ENCODE results near the gene SLC32A1. TPM values are rescaled to one million over a fixed set of nuclear protein-coding genes. Genes with fewer than 3 reads are reported as not detected.
A peak's percentile ranks its signal among the peaks of the same experiment; 100 is the strongest.

SLC32A1 gene
- total and polyA plus RNA-seq, 2 of the 13 experiments (the other 11 are each of a cell fraction or from before 2014, with no cell fraction given): not detected

DNA sequence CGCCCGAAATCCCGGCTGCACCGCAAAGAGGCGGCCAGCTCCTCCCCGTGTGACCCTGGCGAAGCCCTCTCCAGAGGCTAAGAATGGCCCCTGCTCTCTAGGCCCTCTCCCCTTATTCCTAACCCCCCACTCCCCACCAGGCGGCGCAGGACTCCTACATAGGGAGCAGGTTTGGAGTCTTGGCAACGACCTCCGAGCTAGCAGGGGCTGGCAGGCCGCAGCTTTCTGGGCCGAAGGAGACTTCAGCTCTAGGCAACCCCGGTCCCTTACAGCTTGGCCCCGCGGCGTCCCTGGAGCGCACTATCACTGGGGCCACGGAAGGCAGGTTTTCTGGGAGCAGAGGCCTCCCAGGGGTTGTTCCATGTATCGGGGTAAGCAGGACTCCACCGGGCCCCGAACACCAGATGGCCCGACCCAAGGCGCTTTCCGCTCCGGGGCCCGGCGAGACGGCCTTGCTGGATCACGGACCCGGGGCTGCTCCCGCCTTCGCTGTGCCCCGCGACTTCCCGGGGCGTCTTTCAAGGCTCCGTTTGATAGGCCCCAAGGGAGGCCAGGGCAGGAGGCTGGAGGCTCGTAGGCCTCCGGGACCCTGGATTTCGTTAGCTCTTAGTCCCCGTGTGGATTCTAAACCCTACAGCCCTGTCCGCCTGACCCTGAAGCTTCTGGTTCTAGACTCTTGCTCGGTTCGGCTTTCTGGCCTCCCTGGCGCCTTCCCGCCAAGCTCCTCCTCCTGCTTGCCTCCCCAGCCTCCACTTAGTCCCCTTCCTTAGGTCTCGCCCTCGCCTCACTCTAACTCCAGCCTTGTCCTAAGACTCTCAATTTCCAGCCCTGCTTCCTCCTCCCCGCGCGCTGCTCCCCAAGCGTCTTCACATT is 1.9 kb downstream of the SLC32A1 start (continued):
- TF ChIP-seq, protein P1, sequence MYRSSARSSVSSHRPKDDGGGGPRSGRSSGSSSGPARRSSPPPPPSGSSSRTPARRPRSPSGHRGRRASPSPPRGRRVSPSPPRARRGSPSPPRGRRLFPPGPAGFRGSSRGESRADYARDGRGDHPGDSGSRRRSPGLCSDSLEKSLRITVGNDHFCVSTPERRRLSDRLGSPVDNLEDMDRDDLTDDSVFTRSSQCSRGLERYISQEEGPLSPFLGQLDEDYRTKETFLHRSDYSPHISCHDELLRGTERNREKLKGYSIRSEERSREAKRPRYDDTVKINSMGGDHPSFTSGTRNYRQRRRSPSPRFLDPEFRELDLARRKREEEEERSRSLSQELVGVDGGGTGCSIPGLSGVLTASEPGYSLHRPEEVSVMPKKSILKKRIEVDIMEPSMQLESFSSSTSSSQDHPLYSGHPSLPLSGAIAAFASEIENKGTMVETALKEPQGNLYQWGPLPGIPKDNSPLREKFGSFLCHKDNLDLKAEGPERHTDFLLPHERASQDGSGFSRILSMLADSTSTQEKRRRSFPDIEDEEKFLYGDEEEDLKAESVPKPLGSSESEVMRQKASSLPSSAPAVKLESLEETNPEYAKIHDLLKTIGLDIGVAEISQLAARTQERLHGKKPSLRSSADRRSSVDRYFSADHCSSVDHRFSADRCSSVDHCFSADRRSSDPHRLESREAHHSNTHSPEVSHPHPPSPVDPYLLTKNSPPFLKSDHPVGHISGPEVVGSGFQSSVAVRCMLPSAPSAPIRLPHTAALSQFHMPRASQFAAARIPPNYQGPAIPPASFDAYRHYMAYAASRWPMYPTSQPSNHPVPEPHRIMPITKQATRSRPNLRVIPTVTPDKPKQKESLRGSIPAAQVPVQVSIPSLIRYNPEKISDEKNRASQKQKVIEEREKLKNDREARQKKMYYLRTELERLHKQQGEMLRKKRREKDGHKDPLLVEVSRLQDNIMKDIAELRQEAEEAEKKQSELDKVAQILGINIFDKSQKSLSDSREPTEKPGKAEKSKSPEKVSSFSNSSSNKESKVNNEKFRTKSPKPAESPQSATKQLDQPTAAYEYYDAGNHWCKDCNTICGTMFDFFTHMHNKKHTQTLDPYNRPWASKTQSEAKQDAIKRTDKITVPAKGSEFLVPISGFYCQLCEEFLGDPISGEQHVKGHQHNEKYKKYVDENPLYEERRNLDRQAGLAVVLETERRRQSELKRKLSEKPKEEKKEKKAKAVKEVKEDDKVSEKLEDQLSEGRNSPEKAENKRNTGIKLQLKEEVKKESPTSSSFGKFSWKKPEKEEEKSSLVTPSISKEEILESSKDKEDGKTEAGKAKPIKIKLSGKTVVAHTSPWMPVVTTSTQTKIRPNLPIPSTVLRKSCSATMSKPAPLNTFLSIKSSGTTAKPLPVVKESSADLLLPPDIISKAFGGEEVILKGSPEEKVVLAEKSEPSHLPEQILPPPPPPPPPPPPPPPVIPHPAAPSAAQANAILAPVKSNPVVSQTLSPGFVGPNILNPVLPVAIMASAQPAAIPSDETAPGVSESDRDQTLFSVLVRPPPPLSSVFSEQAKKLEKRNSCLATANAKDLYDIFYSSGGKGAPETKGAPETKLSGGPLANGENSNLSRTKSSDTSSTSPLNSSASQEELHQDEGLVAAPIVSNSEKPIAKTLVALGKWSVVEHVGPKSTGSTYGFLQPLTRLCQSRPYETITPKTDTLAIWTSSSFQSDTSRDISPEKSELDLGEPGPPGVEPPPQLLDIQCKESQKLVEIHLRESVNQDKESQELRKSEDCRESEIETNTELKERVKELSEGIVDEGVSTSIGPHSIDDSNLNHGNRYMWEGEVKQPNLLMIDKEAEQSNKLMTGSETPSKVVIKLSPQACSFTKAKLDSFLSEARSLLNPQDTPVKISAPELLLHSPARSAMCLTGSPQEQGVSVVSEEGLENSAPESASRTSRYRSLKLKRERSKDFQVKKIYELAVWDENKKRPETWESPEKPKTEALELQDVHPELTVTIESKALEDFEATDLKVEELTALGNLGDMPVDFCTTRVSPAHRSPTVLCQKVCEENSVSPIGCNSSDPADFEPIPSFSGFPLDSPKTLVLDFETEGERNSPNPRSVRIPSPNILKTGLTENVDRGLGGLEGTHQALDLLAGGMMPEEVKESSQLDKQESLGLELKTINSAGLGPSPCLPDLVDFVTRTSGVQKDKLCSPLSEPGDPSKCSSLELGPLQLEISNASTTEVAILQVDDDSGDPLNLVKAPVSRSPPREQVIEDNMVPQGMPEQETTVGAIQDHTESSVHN (CRISPR knock-in tag; IDR thresholded peaks at IDR 0.05): no peak
- TF ChIP-seq TEAD3 (CRISPR knock-in tag; optimal IDR thresholded peaks at IDR 0.05; ENCODE audit: borderline replicate concordance): peak; percentile 21
- TF ChIP-seq, protein P2, sequence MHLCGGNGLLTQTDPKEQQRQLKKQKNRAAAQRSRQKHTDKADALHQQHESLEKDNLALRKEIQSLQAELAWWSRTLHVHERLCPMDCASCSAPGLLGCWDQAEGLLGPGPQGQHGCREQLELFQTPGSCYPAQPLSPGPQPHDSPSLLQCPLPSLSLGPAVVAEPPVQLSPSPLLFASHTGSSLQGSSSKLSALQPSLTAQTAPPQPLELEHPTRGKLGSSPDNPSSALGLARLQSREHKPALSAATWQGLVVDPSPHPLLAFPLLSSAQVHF (CRISPR knock-in tag; IDR thresholded peaks at IDR 0.05): no peak
- TF ChIP-seq, protein P3, sequence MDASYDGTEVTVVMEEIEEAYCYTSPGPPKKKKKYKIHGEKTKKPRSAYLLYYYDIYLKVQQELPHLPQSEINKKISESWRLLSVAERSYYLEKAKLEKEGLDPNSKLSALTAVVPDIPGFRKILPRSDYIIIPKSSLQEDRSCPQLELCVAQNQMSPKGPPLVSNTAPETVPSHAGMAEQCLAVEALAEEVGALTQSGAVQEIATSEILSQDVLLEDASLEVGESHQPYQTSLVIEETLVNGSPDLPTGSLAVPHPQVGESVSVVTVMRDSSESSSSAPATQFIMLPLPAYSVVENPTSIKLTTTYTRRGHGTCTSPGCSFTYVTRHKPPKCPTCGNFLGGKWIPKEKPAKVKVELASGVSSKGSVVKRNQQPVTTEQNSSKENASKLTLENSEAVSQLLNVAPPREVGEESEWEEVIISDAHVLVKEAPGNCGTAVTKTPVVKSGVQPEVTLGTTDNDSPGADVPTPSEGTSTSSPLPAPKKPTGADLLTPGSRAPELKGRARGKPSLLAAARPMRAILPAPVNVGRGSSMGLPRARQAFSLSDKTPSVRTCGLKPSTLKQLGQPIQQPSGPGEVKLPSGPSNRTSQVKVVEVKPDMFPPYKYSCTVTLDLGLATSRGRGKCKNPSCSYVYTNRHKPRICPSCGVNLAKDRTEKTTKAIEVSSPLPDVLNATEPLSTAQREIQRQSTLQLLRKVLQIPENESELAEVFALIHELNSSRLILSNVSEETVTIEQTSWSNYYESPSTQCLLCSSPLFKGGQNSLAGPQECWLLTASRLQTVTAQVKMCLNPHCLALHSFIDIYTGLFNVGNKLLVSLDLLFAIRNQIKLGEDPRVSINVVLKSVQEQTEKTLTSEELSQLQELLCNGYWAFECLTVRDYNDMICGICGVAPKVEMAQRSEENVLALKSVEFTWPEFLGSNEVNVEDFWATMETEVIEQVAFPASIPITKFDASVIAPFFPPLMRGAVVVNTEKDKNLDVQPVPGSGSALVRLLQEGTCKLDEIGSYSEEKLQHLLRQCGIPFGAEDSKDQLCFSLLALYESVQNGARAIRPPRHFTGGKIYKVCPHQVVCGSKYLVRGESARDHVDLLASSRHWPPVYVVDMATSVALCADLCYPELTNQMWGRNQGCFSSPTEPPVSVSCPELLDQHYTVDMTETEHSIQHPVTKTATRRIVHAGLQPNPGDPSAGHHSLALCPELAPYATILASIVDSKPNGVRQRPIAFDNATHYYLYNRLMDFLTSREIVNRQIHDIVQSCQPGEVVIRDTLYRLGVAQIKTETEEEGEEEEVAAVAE (CRISPR knock-in tag; IDR thresholded peaks at IDR 0.05; ENCODE audit: borderline replicate concordance): no peak
- TF ChIP-seq, protein P4, sequence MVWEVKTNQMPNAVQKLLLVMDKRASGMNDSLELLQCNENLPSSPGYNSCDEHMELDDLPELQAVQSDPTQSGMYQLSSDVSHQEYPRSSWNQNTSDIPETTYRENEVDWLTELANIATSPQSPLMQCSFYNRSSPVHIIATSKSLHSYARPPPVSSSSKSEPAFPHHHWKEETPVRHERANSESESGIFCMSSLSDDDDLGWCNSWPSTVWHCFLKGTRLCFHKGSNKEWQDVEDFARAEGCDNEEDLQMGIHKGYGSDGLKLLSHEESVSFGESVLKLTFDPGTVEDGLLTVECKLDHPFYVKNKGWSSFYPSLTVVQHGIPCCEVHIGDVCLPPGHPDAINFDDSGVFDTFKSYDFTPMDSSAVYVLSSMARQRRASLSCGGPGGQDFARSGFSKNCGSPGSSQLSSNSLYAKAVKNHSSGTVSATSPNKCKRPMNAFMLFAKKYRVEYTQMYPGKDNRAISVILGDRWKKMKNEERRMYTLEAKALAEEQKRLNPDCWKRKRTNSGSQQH (CRISPR knock-in tag; IDR thresholded peaks at IDR 0.05; ENCODE audit: low read depth): no peak
- TF ChIP-seq SMC3 (IDR thresholded peaks at IDR 0.05; ENCODE audit: low read length): peak; percentile 72
- TF ChIP-seq ZNF430 (CRISPR knock-in tag; IDR thresholded peaks at IDR 0.05): no peak
- TF ChIP-seq, protein P5, sequence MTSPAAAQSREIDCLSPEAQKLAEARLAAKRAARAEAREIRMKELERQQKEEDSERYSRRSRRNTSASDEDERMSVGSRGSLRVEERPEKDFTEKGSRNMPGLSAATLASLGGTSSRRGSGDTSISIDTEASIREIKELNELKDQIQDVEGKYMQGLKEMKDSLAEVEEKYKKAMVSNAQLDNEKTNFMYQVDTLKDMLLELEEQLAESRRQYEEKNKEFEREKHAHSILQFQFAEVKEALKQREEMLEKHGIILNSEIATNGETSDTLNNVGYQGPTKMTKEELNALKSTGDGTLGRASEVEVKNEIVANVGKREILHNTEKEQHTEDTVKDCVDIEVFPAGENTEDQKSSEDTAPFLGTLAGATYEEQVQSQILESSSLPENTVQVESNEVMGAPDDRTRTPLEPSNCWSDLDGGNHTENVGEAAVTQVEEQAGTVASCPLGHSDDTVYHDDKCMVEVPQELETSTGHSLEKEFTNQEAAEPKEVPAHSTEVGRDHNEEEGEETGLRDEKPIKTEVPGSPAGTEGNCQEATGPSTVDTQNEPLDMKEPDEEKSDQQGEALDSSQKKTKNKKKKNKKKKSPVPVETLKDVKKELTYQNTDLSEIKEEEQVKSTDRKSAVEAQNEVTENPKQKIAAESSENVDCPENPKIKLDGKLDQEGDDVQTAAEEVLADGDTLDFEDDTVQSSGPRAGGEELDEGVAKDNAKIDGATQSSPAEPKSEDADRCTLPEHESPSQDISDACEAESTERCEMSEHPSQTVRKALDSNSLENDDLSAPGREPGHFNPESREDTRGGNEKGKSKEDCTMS (CRISPR knock-in tag; conservative IDR thresholded peaks at IDR 0.05): no peak
- no peak for TF ChIP-seq ZNF224 (CRISPR knock-in tag; IDR thresholded peaks at IDR 0.05)
- no peak for TF ChIP-seq NCOA2 (CRISPR knock-in tag; IDR thresholded peaks at IDR 0.05)
